HFF-Myc (cell line): ENCODE results near the gene PPID.
A peak's percentile ranks its signal among the peaks of the same experiment; 100 is the strongest.
"Not testable (repeated sequence)": the region's sequence is repeated elsewhere in the genome, so short reads cannot be mapped to it uniquely, and the experiment has no call there.

Experiments
- DNase-seq: peaks from one replicate; pipeline ENCODE4 v3.0.0-alpha.2; 2011; ENCODE audit warnings: low read depth; ENCODE audit errors: extremely low read depth
- H3K4me3 ChIP-seq: replicated peaks from 2 replicates; pipeline ENCODE4 v1.5.1; 2011; ENCODE audit warnings: low read depth, mild to moderate bottlenecking, control low read depth, low read length
- TF ChIP-seq, protein P1 (sequence below): IDR thresholded peaks from 2 replicates; pipeline ENCODE4 v1.5.1; 2012; ENCODE audit warnings: mild to moderate bottlenecking, low read depth, low read length, control low read depth; ENCODE audit errors: missing control alignments

PPID gene

DNA sequence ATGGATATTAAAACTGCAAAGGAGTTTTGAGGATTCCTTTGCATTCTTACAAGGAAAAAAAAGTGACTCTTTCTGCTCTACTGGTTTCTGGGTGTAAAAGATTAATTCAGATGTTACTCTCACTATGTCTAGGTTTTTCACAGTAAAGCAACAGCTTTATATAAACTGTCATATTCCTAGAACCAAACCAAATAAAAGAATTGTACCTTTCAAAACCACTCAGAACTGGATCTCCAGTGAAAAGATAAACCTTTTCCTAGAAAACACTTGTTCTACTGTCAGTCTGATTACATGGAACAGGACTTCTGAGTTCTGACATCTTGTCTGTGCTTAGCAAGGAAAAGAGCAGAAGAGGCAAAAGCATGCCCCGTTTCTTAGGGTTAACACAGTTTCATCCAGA lies 5.0 kb upstream of the PPID start:
- no peak overlapping the region for H3K4me3 ChIP-seq
- TF ChIP-seq, protein P1, sequence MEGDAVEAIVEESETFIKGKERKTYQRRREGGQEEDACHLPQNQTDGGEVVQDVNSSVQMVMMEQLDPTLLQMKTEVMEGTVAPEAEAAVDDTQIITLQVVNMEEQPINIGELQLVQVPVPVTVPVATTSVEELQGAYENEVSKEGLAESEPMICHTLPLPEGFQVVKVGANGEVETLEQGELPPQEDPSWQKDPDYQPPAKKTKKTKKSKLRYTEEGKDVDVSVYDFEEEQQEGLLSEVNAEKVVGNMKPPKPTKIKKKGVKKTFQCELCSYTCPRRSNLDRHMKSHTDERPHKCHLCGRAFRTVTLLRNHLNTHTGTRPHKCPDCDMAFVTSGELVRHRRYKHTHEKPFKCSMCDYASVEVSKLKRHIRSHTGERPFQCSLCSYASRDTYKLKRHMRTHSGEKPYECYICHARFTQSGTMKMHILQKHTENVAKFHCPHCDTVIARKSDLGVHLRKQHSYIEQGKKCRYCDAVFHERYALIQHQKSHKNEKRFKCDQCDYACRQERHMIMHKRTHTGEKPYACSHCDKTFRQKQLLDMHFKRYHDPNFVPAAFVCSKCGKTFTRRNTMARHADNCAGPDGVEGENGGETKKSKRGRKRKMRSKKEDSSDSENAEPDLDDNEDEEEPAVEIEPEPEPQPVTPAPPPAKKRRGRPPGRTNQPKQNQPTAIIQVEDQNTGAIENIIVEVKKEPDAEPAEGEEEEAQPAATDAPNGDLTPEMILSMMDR, result no peak
- DNase-seq, result no peak

DNA sequence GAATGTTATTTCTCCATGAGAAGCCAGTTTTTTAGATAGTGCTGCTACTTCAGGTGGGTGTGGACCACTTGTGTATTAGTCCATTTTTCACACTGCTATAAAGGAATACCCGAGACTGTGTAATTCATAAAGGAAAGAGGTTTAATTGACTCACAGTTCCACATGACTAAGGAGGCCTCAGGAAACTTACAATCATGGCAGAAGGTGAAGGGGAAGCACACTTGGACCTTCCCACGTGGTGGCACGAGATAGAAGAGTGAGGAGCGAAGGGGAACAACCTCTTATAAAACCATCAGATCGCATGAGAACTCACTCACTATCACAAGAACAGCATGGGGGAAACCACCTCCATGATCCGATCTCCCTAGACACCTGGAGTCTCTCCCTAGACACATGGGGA lies 3.4 kb upstream of the PPID start:
- H3K4me3 ChIP-seq, result no peak overlapping the region
- no peak for DNase-seq
- TF ChIP-seq, protein P1, result no peak

DNA sequence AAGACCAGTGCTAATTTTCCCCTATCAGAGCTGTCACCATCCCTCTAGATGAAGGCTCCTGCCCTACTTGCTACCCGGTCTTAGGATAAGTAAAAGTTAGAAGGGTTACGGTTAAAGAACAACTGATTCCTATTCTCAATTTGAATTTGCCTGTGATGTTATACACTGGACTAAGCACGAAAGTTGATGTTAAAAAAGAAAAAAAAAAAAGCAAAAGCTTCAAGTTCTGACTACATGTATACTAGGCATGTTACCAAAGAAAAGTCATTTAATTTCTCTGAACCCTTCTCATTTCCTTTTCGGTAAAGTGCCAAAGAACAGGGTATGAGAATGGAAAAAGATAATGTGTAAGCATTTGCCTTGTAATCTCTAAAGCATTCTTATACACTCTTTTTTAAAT lies 1.4 kb upstream of the PPID start:
- DNase-seq, result no peak

DNA sequence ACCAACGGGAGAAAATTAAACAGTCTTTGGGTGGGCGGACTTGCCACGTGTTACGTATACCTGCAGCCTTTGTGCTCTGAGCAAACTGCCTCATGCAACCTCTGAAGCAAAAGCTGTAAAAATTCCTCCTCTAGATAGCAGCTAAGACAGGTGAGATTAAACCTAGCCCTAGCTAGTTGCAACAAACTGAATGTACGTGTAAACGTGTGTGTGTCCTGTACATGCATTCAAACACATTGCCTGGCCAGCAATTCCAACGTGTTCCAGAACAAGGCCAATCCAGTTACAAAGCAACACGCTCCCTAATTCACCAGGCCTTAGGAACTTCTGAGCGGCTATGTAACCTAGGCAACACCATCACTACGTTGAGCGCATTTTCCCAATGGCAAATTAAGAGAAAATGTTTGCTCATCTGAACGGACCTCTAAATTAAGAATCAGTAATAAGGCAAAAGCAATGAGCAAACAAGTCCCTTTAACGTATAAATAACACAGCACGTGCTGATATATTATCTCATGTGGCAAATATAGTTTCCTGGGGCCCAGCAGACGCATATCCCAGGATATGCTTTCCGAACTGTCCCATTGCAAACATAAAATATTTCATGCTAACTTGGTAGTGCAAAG lies 792 bp downstream of the PPID start:
- H3K4me3 ChIP-seq, result peak overlapping the region; percentile 93
- TF ChIP-seq, protein P1, result no peak
- peak; percentile 31 for DNase-seq

More for the DNA sequence above, 1.4 kb upstream of the PPID start:
- TF ChIP-seq, protein P1, result no peak
- H3K4me3 ChIP-seq, result no peak overlapping the region

DNA sequence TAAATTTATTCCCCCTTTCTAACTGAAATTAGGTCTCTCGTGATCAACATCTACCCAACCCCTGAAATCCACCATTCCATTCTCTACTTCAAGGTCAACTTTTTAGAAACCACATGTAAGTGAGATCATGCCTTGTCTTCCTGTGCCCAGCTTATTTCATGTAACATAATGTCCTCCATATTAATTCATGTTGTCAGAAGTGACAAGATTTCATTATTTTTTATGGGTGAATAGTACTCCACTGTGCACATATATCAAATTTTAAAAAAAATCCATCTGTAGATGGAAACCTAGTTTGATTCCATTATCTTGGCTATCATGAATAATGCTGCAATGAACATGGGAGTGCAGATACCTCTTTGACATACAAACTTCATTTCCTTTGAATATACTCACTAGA lies 1.5 kb downstream of the PPID start:
- peak overlapping the region; percentile 93 for H3K4me3 ChIP-seq
- TF ChIP-seq, protein P1, result no peak
- DNase-seq, result no peak

DNA sequence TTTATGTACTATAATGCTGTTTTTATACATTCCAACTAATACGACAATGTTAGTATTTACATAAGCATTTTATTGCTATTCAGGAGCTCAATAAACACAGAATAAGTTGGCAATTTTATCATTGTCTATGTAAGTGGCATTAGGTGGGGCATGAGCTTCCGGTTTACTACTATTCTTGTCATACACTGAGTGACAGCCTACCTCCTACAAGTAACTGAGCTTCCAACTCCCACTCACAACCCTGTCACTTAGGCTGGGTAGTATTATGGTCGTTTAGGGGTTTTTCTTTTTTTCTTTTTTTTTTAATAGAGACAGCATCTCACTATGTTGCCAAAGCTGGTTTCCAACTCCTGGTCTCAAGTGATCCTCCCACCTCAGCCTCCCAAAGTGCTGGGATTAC lies 7.4 kb downstream of the PPID start:
- TF ChIP-seq, protein P1, result no peak
- DNase-seq, result no peak
- H3K4me3 ChIP-seq, result no peak overlapping the region

DNA sequence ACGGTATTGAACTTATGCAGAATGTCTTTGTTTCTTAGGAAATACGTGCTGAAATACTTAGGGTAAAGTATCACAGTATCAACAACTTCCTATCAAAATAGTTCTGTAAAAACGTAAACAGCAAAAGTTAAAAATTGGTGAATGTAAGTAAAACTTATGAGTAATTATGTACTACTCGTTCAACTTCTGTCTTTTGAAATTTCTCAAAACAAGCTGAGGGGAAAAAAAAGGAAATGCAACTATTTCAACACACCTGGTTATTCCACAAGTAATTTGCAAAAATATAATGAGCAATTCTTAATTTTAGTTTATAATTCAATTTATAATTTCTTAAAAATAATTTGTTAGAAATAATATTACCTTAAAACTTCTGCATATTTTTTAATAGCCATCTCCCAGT lies 8.3 kb downstream of the PPID start:
- no peak for DNase-seq
- TF ChIP-seq, protein P1, result no peak
- H3K4me3 ChIP-seq, result no peak overlapping the region

DNA sequence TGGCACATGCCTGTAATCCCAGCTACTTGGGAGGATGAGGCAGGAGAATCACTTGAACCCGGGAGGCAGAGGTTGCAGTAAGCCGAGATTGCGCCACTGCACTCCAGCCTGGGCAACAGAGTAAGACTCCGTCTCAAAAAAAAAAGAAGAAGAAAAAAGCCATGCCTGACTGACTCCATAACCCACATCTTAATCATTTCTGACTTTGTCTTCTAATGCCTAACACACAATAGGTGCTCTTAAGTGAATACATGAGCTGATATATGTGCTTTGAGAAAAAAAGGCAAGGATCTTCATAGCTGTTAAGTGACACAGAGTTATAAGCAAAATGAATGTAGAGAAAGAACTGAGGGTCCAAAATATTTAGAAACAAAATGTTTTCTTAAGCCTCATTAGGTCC lies 10.6 kb downstream of the PPID start:
- DNase-seq, H3K4me3 ChIP-seq: not testable (repeated sequence)
